ENCODE measurements around the gene HSD3B7.

DNA sequence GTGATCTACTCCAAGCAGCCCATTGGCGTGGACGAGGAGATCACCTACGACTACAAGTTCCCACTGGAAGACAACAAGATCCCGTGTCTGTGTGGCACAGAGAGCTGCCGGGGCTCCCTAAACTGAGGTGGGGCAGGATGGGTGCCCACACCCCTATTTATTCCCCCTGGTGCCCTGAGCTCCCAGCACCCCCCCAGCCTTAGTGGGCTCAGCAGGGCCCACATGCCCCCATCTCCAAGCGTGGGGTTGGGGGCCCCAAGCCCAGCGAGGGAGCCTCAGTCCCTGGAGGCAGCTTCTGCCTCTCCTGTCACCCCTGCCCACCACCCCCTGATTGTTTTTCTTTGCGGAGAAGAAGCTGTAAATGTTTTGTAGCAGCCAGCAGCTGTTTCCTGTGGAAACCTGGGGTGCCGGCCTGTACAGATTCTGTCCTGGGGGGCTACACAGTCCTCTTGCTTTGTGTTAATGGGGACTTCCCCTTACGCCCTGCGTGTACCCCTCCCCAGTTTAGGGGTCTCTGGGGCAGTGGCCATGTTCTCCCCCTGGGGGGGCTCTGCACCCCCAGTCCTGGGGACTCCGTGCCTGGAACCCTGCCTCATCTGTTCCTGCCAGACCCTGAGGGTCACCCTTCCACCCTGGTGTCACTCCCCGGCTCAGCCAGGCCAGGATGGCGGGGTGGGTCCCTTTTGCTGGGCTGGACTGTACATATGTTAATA lies 953 bp upstream of the HSD3B7 start:
- TF ChIP-seq, protein P1, sequence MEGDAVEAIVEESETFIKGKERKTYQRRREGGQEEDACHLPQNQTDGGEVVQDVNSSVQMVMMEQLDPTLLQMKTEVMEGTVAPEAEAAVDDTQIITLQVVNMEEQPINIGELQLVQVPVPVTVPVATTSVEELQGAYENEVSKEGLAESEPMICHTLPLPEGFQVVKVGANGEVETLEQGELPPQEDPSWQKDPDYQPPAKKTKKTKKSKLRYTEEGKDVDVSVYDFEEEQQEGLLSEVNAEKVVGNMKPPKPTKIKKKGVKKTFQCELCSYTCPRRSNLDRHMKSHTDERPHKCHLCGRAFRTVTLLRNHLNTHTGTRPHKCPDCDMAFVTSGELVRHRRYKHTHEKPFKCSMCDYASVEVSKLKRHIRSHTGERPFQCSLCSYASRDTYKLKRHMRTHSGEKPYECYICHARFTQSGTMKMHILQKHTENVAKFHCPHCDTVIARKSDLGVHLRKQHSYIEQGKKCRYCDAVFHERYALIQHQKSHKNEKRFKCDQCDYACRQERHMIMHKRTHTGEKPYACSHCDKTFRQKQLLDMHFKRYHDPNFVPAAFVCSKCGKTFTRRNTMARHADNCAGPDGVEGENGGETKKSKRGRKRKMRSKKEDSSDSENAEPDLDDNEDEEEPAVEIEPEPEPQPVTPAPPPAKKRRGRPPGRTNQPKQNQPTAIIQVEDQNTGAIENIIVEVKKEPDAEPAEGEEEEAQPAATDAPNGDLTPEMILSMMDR (IDR thresholded peaks at IDR 0.05), result no peak
- TF ChIP-seq EZH2 (IDR thresholded peaks at IDR 0.05; ENCODE audit: borderline replicate concordance, insufficient read depth, low read depth, low read length, poor library complexity, severe bottlenecking), result no peak
